HG02885 (cell line): ENCODE results near the gene PCMT1.
A peak's percentile ranks its signal among the peaks of the same experiment; 100 is the strongest.
"Not testable (repeated sequence)": the region's sequence is repeated elsewhere in the genome, so short reads cannot be mapped to it uniquely, and the experiment has no call there.

Experiments
- ATAC-seq: cut with Tn5 transposase; IDR thresholded peaks from one replicate; pipeline ENCODE4 v1.9.1; 2021; ENCODE audit warnings: mild to moderate bottlenecking; ENCODE audit not compliant: unreplicated experiment, poor library complexity

PCMT1 gene

DNA sequence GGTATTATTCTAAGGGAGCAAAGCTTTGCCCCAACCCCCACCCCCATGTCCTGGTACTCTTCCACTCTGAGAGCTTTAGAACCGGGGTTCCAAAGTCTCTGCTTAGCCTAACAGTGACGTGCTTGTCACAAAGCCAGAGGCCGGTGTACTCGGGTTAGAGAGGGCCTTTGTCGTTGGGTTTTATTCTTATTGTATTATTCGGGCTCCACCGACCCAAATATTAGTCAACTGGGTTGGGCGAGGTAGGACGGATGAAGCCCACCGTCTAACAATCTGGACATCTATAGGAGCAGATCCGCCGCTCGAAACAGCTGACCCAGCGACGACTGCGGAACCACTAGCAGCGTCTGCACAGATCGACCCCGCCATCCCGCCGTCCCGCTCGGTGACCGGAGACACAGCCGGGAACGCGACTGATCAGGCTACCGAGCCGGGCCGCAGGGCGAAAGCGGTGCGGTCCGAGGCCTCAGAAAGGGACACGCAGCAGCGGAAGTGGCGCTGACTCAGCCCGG lies 403 bp upstream of the PCMT1 start:
- ATAC-seq: peak; percentile 4

DNA sequence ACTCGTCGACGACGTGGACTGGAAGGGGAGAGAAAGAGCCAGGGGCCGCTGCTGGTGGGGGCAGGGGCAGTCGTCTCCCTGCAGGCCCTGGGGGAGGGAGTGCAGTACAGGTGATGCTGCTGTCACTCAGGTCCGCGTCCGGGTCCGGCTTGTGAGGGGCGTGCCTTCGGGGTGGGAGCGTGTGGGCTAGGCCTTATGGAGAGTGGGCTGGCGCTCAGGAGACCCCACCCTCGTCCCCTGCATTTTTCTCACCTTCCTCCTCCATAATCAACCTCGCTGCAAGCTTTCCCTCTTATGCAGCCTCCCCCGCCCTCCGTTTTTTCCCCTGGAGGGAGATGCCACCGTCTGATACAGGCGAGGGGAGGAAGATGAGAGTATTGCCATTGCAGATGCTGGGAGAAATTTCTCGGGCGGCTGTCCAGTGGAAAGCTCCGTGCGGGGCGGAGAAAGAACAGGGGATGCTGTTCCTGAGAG lies 632 bp downstream of the PCMT1 start:
- peak; percentile 32 for ATAC-seq

DNA sequence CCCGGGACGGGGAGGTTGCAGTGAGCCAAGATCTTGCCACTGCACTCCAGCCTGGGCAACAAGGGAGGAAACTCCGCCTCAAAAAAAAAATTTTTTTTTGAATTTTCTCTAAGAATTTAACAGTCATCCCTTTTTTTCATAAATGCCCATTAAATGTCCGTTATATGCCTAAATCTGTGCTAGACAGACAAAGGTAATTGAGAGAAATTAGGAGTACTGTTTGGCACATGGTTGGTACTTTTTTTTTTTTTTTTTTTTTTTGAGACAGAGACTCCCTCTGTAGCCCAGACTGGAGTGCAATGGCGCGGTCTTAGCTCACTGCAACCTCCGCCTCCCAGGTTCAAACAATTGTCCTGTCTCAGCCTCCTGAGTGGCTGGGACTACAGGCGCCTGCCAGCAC lies 1.7 kb downstream of the PCMT1 start:
- no peak for ATAC-seq

DNA sequence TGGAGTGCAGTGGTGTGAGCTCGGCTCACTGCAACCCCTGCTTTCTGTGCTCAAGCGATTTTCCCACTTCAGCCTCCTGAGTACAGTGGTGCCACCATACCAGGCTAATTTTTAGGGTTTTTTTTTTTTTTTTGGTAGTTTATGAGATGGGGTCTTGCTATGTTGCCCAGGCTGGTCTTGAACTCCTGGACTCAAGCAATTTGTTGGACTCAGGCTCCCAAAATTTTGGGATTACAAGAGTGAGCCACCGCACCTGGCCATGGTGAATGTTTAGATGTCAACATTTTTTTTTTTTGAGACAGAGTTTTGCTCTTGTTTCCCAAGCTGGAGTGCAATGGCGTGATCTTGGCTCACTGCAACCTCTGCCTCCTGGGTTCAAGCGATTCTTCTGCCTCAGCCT lies 2.4 kb downstream of the PCMT1 start:
- ATAC-seq: not testable (repeated sequence)

DNA sequence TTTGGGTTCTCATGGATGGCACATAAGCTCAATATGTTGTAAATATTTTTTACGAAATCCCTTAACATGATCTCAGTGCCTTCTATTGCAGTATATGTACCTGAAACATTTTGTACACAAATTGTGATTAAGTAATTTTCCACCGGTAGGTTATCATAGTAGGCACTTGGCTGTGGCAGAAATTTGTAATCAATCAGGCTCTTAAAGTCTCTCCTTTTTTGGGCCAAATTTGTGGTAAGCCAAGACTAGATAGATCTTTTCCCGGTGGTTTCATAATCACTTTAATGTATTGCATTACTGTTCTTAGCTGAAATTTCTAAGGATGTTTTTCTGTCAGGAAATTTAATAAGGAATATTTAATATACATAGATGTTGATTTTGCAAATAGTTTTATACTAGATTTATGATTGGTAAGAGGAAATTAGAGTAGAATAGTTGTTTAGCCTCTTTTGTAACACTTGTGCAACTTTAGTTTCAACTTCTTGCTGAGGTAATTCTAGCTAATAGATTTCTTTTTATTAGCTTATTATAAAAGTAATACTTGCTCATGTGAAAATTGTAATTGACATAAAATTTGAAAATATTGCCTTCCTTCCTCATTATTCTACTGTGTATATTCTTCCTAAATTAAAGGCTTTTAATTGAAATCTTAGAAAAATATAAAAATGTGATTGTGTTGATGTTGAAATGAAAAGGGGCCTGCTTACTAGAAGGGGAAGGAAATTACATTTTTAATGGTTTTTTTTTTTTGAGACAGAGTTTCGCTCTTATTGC lies 3.2 kb downstream of the PCMT1 start:
- ATAC-seq: no peak

DNA sequence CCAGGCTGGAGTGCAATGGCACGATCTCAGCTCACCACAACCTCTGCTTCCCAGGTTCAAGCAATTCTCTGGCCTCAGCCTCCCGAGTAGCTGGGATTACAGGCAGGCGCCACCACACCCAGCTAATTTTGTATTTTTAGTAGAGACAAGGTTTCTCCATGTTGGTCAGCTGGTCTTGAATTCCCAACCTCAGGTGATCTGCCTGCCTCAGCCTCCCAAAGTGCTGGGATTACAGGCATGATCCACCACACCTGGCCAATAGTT lies 3.8 kb downstream of the PCMT1 start:
- ATAC-seq: not testable (repeated sequence)

DNA sequence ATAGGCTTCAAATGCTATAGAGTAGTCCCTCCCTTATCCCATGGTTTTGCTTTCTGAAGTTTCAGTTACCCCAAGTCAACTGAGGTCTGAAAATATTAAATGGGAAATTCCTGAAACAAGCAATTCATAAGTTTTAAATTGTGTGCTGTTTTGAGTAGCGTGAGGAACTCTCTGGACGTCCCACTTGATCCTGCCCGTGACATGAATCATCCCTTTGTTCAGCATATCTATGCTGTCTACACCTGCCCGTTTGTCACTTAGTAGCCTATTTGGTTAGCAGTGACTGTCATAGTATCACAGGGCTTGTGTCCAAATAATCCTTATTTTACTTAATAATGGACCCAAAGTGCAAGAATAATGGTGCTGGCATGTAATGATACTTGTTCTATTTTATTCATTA lies 5.0 kb downstream of the PCMT1 start:
- ATAC-seq: no peak

DNA sequence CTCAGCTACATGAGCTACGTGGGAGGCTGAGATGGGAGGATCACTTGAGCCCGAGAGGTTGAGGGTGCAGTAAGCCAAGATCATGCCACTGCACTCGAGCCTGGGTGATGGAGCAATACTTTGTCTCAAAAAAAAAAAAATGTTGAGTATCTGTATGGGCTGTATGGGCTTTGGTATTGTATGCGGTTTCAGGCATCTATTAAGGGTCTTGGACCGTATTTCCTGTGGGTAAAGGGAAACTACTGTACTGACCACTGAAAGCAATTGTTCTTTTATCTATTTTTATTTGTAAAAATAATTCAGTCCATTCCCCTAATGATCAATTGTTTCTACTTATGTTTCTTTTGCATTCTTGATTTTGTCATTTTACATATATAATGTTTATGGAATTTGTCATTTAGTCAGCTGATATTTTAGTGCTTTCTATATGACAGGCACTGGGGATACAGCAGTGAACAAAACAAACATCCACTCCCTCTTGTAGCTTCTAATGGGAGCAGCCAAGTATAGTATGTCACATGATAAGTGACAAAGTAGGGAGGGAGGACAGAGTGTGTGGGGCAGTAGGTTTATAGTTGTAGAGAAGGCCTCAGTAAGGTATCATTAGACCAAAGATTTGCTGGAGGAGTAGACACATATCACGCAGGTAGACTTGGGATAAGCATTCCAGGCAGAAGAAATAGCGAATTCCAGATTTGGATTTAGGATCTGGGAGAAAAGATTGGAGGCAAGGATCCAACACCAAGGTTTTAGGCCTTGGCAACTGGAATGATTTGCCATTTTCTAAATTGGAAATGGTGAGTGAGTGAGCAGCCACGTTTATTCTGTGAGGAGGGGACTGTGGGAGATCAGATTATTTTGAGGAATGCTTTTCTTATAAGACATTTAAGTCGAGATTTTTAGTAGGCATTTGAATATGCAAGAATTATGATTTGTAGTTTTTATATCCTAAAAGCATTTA lies 6.0 kb downstream of the PCMT1 start:
- ATAC-seq: peak; percentile 76

DNA sequence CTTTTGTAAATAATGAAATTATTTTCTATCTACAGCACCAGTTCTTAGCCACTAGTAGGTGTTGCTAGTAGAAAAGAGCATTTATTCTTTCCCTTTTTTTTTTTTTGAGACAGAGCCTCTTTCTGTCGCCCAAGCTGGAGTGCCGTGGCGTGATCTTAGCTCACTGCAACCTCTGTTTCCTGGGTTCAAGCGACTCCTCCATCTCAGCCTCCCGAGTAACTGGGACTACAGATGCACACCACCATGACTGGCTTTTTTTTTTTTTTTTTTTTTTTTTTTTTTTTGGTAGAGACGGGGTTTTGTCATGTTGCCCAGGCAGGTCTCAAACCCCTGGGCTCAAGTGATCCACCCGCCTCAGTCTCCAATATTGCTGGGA lies 6.7 kb downstream of the PCMT1 start:
- no peak for ATAC-seq

DNA sequence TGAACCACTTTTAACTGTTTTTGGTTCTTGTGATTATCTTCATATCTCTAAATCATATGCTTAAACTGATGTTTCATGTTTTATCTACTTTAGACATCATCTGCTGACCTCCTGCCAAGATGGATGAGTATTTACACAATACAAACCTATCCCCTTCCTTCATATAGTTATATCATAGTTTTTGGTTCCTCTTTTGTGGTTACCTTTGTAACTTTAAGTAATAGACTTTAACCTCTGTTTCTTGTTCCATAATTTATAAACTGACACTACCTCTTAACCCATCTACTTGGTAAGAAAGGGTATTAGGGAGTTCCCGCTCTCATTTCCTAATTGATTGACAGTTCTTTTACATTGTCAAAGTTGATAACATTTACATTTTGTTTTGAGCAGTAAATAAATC lies 11.9 kb downstream of the PCMT1 start:
- peak; percentile 96 for ATAC-seq

DNA sequence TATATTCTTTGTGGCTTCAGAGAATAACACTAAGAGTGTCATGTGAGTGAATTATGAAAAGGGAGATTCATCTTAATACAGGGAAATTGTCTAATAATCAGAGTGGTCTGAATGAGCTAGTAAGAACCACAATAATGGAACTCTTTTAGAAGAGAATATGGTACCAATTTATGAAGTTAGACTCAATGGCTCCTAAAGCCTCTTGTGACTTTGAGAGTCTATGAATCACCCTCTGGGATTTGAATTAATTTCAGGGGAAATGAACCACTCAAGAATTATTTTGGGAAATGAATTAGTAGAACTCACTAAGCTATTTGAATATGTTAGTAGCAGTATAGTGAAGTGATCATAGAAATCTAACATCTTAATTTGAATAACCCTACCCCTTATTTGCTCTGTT lies 14.3 kb downstream of the PCMT1 start:
- no peak for ATAC-seq

DNA sequence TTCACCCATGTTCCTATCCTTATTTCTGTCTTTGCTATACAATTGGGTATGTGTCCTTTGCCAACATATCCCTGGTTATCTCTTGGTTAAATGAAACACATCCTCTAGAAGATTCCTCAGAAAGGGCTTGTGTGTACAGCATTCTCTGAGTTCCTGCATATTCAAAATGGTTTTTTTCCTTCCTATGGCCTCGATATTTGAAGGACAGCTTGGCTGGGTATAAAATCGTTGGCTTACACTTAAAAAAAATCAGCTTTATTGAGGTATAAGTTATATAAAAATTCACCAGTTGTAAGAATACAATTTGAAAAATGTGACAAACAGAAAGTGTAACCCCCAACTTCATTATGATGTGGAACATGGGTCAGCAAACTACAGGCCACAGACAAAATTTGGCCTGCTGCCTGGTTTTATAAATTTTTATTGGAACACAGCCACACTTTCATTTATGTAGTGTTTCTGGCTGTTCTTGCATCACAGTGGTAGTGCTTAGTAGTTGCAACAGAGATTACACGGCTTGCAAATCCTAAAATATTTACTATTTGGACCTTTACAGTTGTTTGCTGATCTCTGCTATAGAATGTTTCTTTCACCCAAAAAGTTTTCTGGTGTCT lies 16.7 kb downstream of the PCMT1 start:
- no peak for ATAC-seq

DNA sequence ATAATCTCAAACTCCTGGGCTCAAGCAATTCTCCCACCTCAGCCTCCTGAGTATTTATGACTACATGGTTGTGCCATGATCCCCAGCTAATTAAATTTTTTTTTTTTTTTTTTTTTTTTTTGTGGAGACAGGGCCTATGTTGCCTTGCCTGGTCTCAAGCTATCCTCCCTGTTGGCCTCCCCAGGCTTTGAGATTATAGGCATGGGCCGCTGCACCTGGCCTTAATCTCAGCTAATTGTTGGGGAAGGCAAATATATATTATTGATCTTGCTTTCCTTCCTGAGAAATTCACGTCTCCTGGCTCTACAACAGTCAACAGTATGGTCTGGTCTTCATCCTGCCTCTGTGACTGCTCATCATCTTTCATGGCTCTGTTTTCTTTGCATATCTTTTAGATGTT lies 20.1 kb downstream of the PCMT1 start:
- no peak for ATAC-seq

DNA sequence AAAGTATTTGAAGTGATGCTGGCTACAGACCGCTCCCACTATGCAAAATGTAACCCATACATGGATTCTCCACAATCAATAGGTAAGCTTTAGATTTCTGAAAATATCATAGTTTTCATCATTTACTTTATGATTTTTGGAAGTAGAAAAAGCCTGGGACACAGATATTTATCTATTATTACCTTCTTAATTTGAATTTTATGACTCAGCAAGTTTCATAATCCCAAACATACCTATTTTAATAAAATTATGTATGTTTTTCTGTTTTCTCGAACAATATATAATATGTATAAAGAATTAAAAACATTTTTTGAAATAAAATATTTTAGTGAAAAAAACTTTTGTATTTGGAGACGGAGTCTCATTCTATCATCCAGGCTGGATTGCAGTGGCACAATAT lies 21.6 kb downstream of the PCMT1 start:
- ATAC-seq: no peak

DNA sequence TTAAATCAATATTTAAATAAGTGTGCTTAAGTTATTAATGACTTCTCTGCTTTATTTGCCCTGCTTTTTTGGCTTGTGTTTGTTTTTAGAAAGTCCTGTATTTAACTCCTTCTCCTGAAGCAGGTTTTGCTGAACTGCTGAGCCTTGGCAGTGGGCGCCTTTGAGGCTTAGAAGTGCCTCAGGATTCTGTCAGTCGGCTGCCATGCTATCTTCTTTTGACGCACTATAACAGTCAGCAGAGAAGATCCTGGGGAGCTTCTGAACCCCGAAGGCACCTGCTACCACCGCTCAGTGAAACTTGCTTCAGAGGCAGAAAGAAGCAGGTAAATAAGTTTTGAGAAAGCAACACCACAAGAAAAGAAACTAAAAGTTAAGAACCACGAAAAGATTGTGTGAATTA lies 22.4 kb downstream of the PCMT1 start:
- no peak for ATAC-seq

DNA sequence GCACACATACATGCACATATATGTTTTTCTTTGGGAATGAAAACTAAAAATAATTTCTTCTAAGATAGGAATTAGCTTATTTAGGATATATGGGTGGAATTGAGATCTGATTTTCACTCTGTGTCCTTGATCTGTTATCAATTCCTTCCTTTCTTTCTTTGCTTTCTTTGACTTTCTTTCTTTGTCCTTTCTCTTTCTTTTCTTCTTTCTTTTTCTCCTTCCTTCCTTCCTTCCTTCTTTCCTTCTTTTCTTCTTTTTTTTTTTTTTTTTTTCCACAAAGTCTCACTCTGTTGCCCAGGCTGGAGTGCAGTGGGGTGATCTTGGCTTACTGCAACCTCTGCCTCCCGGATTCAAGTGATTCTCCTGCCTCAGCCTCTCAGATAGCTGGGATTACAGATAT lies 28.1 kb downstream of the PCMT1 start:
- no peak for ATAC-seq

DNA sequence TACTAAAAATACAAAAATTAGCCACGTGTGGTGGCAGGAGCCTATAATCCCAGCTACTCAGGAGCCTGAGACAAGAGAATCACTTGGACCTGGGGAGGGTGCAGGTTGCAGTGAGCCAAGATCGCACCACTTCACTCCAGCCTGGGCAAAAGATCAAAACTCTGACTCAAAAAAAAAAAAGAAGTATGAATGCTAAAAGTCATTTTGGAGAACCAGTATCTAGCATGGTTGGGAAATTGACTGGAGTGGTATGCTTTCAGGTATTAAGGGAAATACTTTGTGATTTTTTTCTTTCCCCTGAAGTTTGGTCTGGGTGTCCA lies 30.1 kb downstream of the PCMT1 start:
- ATAC-seq: no peak

DNA sequence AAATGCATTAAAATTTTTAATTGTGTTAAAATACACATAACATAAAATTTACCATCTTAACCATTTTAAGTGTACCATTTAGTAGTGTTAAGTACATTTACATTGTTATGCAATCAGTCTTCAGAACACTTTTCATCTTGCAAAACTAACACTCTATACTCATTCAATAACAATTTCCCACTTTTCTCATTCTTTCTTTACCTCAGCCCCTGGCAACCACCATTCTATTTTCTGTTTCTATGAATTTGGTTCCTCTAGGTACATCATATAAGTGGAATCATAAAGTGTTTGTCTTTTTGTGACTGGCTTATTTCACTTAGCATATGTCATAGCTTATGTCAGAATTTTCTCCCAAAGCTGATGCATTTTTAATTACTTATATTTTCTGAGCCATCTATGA lies 32.2 kb downstream of the PCMT1 start:
- no peak for ATAC-seq

DNA sequence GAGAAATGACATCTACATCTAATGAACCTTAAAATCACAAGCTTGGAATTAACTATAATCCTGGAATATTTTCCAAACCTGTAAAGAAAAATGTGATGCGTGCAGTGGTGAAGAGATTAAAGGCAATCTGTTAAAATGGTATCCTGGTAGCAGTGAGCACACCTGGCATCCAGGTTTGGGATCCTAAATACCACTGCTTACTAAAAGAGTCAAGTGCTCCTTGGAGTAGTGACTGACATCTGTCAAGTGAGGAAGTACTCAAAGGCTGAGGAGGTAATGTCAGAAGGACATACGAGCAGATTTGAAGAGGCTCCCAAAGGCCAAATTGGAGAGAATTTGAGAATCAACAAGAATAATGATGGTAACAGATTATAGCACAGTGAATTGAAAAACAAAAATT lies 32.8 kb downstream of the PCMT1 start:
- ATAC-seq: no peak

DNA sequence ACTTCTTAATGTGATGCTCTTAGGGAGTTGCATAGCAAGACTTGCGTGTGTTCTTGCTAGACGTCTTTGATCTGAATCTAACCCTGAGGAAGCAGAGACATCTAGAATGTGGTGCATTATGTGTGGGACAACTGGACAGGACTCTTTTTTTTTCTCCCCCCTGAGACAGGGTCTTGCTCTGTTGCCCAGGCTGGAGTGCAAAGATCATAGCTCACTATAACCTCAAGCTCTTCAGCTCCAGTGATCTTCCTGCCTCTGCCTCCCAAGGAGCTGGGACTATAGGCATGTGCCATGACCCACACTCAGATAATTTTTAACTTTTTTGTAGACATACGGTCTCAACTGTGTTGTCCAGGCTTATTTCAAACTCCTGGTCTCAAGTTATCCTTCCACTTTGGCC lies 34.0 kb downstream of the PCMT1 start:
- no peak for ATAC-seq

DNA sequence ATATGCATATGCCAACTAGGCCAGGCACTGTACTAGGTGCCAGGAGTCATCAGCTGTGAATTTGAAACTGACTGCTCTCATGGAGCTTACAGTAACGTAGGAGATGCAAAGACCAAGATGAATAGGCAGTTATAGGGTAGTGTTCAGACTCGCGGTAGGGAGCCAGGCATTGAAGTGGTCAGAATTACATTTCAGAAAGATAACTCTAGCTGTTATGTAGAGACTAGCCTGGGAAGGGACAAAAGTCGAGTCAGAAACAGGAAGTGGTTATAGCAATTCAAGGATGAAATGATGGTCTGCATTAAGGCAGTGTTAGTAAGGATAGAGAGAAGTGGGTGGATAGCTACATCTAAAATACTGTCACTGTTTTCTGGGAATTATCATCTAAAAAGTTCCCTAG lies 56.6 kb downstream of the PCMT1 start:
- ATAC-seq: no peak
